ENCODE data around the gene PKNOX2. TPM values are rescaled to one million over a fixed set of nuclear protein-coding genes. Genes with fewer than 3 reads are reported as not detected.

The PKNOX2 gene
- total RNA-seq, 1 experiment from 2014 or later, result not detected

- in situ Hi-C loops (cut with HindIII; ENCODE audit: low pct_unique_long_range_greater_than_20kb, low sequenced_read_pairs), result no loop called here
- no peak for DNase-seq (ENCODE audit: low read depth)
Measured at GRCh38 chr11:125285844-125286243, 121.3 kb downstream of the PKNOX2 start.

GRCh38 chr11:125286486-125286885 is 121.9 kb downstream of the PKNOX2 start:
- DNase-seq (ENCODE audit: low read depth), result no peak
- in situ Hi-C loops (cut with HindIII; ENCODE audit: low pct_unique_long_range_greater_than_20kb, low sequenced_read_pairs), result no loop called here

GRCh38 chr11:125287491-125288210 is 123.1 kb downstream of the PKNOX2 start:
- DNase-seq (ENCODE audit: low read depth), result no peak
- in situ Hi-C loops (cut with HindIII; ENCODE audit: low pct_unique_long_range_greater_than_20kb, low sequenced_read_pairs), result no loop called here

GRCh38 chr11:125289419-125290098 is 125.0 kb downstream of the PKNOX2 start:
- in situ Hi-C loops (cut with HindIII; ENCODE audit: low pct_unique_long_range_greater_than_20kb, low sequenced_read_pairs), result no loop called here
- DNase-seq (ENCODE audit: low read depth), result no peak

- no peak for DNase-seq (ENCODE audit: low read depth)
- in situ Hi-C loops (cut with HindIII; ENCODE audit: low pct_unique_long_range_greater_than_20kb, low sequenced_read_pairs), result no loop called here
Measured at GRCh38 chr11:125290263-125290662, 125.7 kb downstream of the PKNOX2 start.

GRCh38 chr11:125292100-125292499 is 127.5 kb downstream of the PKNOX2 start:
- in situ Hi-C loops (cut with HindIII; ENCODE audit: low pct_unique_long_range_greater_than_20kb, low sequenced_read_pairs), result no loop called here
- DNase-seq (ENCODE audit: low read depth), result no peak

- in situ Hi-C loops (cut with HindIII; ENCODE audit: low pct_unique_long_range_greater_than_20kb, low sequenced_read_pairs), result no loop called here
- DNase-seq (ENCODE audit: low read depth), result no peak
Measured at GRCh38 chr11:125293596-125293995, 129.0 kb downstream of the PKNOX2 start.

- in situ Hi-C loops (cut with HindIII; ENCODE audit: low pct_unique_long_range_greater_than_20kb, low sequenced_read_pairs), result no loop called here
- no peak for DNase-seq (ENCODE audit: low read depth)
Measured at GRCh38 chr11:125295931-125296330, 131.4 kb downstream of the PKNOX2 start.

GRCh38 chr11:125297346-125297915 is 132.9 kb downstream of the PKNOX2 start:
- in situ Hi-C loops (cut with HindIII; ENCODE audit: low pct_unique_long_range_greater_than_20kb, low sequenced_read_pairs), result no loop called here
- no peak for DNase-seq (ENCODE audit: low read depth)

GRCh38 chr11:125299061-125299615 is 134.6 kb downstream of the PKNOX2 start:
- in situ Hi-C loops (cut with HindIII; ENCODE audit: low pct_unique_long_range_greater_than_20kb, low sequenced_read_pairs), result no loop called here

GRCh38 chr11:125299821-125300220 is 135.3 kb downstream of the PKNOX2 start:
- in situ Hi-C loops (cut with HindIII; ENCODE audit: low pct_unique_long_range_greater_than_20kb, low sequenced_read_pairs), result no loop called here
- DNase-seq (ENCODE audit: low read depth), result no peak

More at GRCh38 chr11:125299061-125299615, 134.6 kb downstream of the PKNOX2 start:
- no peak for DNase-seq (ENCODE audit: low read depth)

GRCh38 chr11:125300791-125301218 is 136.3 kb downstream of the PKNOX2 start:
- peak; percentile 52 for DNase-seq (ENCODE audit: low read depth)
- in situ Hi-C loops (cut with HindIII; ENCODE audit: low pct_unique_long_range_greater_than_20kb, low sequenced_read_pairs), result no loop called here

- in situ Hi-C loops (cut with HindIII; ENCODE audit: low pct_unique_long_range_greater_than_20kb, low sequenced_read_pairs), result no loop called here
- DNase-seq (ENCODE audit: low read depth), result no peak
Measured at GRCh38 chr11:125301346-125301745, 136.8 kb downstream of the PKNOX2 start.

- no peak for DNase-seq (ENCODE audit: low read depth)
- in situ Hi-C loops (cut with HindIII; ENCODE audit: low pct_unique_long_range_greater_than_20kb, low sequenced_read_pairs), result no loop called here
Measured at GRCh38 chr11:125303186-125303585, 138.6 kb downstream of the PKNOX2 start.

GRCh38 chr11:125303694-125304093 is 139.1 kb downstream of the PKNOX2 start:
- in situ Hi-C loops (cut with HindIII; ENCODE audit: low pct_unique_long_range_greater_than_20kb, low sequenced_read_pairs), result no loop called here
- DNase-seq (ENCODE audit: low read depth), result no peak

- in situ Hi-C loops (cut with HindIII; ENCODE audit: low pct_unique_long_range_greater_than_20kb, low sequenced_read_pairs), result no loop called here
- no peak for DNase-seq (ENCODE audit: low read depth)
Measured at GRCh38 chr11:125304136-125304535, 139.6 kb downstream of the PKNOX2 start.

GRCh38 chr11:125304876-125305275 is 140.3 kb downstream of the PKNOX2 start:
- no peak for DNase-seq (ENCODE audit: low read depth)
- in situ Hi-C loops (cut with HindIII; ENCODE audit: low pct_unique_long_range_greater_than_20kb, low sequenced_read_pairs), result no loop called here

- DNase-seq (ENCODE audit: low read depth), result no peak
- in situ Hi-C loops (cut with HindIII; ENCODE audit: low pct_unique_long_range_greater_than_20kb, low sequenced_read_pairs), result no loop called here
Measured at GRCh38 chr11:125305345-125305744, 140.8 kb downstream of the PKNOX2 start.

GRCh38 chr11:125306476-125306875 is 141.9 kb downstream of the PKNOX2 start:
- DNase-seq (ENCODE audit: low read depth), result no peak
- in situ Hi-C loops (cut with HindIII; ENCODE audit: low pct_unique_long_range_greater_than_20kb, low sequenced_read_pairs), result no loop called here
